DMS153 (cell line): ENCODE measurements around the gene SYNC.
"Not testable (repeated sequence)": the region's sequence is repeated elsewhere in the genome, so short reads cannot be mapped to it uniquely, and the experiment has no call there.

Experiments used
- DNase-seq: peaks from one replicate; lab custom pipeline; 2025; lab: John Stamatoyannopoulos, UW

SYNC gene

GRCh38 chr1:32693455-32694174 is 9.0 kb downstream of the SYNC start:
- no peak for DNase-seq

DNA sequence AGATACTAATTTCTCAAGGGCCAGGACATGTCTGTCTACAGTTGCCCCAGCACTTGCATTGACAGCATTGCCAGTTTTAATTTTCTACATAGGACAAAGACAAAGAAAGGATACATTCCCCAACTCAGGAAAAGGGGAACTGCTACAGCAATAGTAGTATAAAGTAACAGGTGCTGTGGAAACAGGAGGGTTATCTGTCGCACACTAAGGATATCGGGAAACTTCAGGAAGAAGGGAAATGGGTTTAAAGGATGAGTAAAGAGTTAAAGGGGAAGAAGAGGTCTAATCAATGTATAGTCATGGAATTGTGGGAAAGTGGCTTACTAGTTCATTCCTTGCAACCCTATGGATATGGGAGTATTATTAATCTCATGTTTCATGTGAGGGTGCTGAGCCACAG is 16.2 kb downstream of the SYNC start:
- DNase-seq = no peak

- DNase-seq = no peak
These were observed 17.1 kb downstream of the SYNC start for GRCh38 chr1:32685498-32685897.

DNA sequence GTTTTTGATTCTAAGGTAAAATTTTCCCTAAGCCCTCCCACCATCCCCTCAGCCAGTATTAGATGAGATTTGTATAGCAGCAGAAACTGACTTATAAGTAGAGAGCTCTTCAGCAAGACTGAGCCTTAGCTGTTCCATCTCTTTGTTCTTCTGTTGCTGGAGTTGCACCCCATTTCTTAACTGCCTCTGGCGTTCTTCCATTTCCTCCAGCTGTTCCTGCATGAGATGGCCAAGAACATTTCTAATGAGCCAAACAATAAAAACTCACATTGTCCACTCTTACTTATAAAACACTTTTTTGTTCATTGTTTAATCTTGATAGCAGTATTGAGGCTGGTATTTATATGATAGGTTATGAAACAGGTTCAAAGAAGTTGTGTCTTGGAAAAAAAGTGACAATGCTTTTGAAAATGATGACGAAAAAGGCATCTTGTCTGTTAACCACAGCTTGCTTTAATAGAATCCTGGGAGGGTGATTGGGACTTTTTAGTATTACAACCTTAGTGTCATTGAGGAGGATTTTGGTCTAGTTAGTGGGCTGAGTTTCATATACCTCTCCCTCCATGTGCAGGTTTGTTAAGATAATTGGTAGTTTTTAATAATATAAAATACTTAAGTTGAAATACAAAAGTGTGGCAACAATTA is 18.3 kb downstream of the SYNC start:
- DNase-seq = no peak

DNA sequence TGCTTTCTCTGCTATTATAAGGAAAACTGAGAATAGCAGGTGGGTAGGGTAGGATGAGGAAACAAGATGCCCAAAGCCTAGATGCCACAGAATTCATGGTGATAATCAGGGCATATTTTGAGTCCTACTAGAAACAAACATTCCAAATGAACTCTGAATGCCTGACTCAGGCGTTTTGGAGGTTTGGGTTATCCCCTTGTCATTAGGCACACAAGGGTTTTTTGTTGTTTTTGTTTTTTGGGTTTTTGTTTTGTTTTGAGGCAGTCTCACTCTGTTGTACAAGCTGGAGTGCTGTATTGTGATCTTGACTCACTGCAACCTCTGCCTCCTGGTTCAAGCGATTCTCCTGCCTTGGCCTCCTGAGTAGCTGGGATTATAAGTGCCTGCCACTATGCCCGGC is 19.2 kb downstream of the SYNC start:
- no peak for DNase-seq

GRCh38 chr1:32681999-32682398 is 20.6 kb downstream of the SYNC start:
- no peak for DNase-seq

DNA sequence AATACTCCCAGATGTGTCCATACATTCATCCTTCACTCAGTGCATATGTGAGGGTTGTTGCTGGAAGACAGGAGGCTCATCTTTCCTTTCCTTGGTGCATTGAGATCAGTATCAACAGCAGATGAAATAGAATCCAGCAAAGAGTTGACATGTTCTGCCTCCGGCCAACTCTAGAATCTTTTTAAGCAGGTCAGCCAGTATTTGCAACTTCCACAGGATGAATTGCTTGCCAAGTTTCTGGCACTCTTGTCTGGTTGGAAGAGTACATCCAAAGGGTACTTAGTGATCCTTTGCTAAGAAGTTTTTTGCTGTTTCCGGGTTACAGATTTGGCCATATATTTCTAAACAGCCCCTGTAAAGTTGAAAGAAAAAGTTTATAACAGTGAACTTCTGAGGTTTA is 21.1 kb downstream of the SYNC start:
- DNase-seq = no peak

DNA sequence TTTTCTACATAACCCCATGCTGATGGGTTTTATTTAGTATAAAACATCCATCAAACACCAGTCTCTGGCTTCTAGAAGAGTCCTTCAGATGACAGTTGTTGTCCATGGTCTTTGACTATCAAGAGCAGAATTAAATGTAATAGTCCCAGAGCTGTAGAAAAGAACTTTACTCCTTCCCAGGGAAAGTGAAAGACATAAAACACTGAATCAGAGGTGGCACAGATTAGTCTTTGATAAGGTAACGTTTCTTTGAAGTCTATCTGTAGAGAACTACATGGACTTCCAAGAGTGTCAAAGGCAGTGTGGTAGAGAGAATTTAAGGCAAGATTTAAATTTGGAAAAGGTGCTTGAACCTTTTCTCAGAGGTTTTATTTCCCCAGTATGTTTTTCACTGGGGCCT is 21.9 kb downstream of the SYNC start:
- DNase-seq = no peak

GRCh38 chr1:32679993-32680392 is 22.6 kb downstream of the SYNC start:
- not testable (repeated sequence) for DNase-seq

- DNase-seq = no peak
These were observed 25.6 kb downstream of the SYNC start for GRCh38 chr1:32676945-32677344.

GRCh38 chr1:32668716-32669115 is 33.9 kb downstream of the SYNC start:
- not testable (repeated sequence) for DNase-seq

DNA sequence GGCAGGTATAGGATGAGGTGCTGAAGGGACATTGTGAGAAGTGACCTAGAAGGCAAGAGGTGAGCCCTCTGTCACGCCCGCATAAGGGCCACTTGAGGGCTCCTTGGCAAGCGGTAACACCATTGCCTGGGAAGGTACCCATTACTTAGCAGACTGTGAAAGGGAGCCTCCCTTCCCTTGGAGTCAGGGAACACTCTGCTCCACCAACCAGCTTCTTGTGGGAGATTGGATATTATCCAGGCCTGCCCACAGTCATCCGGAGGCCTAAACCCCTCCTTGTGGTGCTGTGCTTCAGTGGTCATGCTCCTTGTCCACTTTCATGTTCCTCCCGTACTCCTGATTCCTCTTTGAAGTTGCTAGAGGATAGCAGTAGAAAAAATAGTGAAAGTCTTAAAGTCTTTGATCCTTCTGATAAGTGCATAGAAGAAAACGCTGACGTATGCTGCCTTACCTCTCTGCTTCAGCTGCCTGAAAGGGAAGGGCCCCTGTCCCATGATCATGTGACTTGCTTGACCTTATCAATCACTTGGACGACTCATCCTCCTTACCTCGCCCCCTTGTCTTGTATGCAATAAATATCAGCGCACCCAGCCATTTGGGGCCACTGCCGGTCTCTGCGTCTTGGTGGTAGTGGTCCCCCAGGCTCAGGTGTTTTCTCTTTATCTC is 35.5 kb downstream of the SYNC start:
- DNase-seq = no peak

GRCh38 chr1:32665915-32666314 is 36.7 kb downstream of the SYNC start:
- DNase-seq = no peak

DNA sequence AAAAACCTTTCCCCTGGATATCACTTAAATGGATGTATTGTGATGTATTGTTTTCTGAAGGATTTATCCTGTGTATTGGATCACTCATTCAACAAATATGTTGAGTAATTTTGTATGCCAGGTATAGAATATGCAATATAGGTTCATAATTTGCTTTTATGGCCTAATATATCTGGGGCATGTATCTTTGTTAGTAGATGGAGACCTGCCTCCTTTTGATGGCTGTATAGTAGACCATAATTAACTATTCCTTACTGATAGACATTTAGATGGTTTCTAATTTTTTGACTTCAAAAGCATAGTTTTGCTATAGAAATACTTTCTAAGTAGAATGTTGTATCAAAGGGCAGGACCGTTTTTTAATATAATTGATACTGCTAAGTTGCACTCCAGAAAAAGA is 43.0 kb downstream of the SYNC start:
- DNase-seq = no peak

GRCh38 chr1:32652244-32652962 is 50.2 kb downstream of the SYNC start:
- no peak for DNase-seq

DNA sequence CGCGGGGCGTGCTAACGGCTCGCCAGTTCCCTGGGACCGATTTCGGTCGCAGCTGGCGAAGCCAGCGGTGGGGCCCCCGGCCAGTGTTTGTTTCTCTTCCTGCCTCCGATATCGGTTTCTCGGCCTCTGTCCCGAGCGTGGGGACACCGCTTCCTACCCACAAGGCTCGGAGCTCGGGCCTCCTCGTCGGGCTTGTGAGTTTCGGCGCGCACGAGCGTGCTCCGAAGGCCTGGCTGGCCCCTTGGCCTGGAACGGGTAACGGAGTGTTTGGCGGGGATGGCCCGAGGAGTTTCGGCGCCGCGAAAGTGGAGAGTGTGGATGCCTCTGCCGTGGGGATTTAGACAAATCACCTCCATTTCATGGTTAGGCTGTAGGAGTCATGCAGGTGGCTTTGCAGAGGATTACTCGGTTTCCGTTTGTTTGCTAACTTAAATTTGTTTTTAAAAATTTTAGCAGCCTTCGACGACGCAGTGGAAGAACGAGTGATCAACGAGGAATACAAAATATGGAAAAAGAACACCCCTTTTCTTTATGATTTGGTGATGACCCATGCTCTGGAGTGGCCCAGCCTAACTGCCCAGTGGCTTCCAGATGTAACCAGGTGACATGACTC is 51.0 kb downstream of the SYNC start:
- DNase-seq = no peak

DNA sequence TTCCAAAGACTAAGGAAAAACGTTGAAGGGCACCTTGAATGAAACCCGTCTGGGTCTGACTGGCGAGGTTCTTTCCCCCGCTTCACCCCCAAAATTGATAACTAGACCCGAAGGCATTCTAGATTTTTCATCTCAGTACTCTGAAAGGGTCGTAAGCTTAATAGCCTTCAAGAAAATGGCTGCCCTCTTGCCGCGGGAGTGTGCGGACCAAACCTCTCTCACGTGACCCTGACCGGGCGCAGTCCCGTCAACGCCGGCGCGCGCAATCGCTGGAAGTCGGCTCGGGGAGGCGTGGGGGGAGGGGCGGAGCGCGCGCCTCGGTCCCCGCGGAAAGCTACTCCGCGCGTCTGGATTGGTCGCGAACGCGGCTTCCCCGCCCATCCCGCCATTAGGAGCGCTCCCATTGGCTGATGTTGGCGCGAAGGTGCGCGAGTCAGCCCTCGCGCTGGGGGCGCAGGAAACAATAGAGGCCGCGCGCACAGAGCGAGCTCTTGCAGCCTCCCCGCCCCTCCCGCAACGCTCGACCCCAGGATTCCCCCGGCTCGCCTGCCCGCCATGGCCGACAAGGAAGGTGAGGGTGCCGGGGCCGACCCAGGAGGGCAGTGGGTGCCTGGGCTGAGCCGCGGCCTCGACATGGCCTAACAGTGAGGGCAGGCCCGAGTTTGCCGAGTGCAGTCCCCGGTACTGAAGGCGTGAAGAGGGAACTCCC is 51.7 kb downstream of the SYNC start, which contains the start of gene RBBP4:
Gene RBBP4 (plus strand): TSS at position 457 of the 709 bp plus-strand sequence. CDS start 99 bp downstream, at position 556.
- peak; percentile 98 for DNase-seq

DNA sequence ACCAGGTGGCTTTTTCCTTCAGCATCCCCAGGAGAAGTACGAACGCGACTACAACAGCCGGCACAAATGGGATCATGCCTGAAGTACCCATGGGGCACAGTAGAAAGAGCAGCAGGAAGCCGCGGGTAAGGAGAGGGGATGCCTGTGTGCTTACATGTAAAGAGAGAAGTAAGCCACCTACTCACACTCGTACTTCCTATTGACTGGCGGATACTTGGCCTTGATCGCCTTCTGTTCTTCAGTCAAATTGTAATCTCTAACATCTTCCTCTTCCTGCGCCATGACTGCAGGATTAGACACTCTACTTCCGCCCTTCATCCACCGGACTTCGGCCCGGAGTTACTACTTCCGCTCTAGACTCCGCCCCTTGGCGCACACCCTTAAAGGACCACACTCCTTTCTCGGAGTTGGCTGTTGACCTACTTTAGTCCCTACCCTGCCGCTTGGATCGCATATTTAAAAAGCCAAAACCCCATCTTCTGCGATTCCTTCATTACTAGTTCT is 52.3 kb downstream of the SYNC start, which contains the start of gene ZBTB8OS:
Gene ZBTB8OS (minus strand): TSS at position 303 of the 504 bp plus-strand sequence. CDS start 21 bp downstream, at position 282.
- DNase-seq = peak; percentile 95

DNA sequence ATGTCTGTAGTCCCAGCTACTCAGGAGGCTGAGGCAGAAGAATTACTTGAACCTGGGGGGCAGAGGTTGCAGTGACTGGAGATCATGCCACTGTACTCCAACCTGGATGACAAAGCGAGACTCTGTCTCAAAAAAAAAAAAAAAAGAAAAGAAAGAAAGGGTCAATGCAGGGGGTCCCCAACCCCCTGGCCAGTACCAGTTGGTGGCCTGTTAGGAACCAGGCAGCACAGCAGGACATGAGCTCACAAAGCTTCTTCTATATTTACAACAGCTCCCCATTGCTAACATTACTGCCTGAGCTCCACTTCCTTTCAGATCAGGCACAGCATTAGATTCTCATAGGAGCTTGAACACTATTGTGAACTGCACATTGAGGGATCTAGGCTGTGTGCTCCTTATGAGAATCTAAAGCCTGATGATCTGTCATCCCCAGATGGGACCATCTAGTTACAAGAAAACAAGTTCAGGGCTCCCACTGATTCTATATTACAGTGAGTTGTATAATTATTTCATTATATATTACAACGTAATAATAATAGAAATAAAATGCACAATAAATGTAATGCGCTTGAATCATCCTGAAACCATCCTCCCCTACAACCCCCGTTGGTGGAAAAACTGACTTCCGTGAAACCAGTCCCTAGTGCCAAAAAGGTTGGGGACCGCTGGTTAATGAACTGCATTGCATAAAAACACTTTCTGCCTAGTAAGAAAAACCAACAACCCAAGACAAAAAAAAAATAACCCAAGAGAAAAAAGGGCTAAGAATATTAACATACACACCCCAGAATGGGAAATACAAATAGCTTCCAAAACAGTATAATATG is 55.0 kb downstream of the SYNC start:
- DNase-seq = no peak

- no peak for DNase-seq
These were observed 58.1 kb downstream of the SYNC start for GRCh38 chr1:32644426-32644825.
